Ecto neural progenitor cell (in vitro differentiated cells): ENCODE measurements around the gene VASN.
A peak's percentile ranks its signal among the peaks of the same experiment; 100 is the strongest.
"Not testable (repeated sequence)": the region's sequence is repeated elsewhere in the genome, so short reads cannot be mapped to it uniquely, and the experiment has no call there.

Source experiments
- DNase-seq: peaks from one replicate; pipeline ENCODE4 v3.0.0-alpha.2; 2018; ENCODE audit warnings: low spot score

VASN gene

GRCh38 chr16:4337540-4338088, 34.0 kb upstream of the VASN start:
- DNase-seq = no peak

GRCh38 chr16:4338125-4338582, 33.5 kb upstream of the VASN start:
- DNase-seq = no peak

- no peak for DNase-seq
Observed at GRCh38 chr16:4338712-4339299, 32.8 kb upstream of the VASN start.

GRCh38 chr16:4339455-4339854, 32.2 kb upstream of the VASN start:
- no peak for DNase-seq

- DNase-seq = no peak
Observed at GRCh38 chr16:4339909-4340308, 31.7 kb upstream of the VASN start.

GRCh38 chr16:4340443-4340842, 31.2 kb upstream of the VASN start:
- DNase-seq = no peak

DNA sequence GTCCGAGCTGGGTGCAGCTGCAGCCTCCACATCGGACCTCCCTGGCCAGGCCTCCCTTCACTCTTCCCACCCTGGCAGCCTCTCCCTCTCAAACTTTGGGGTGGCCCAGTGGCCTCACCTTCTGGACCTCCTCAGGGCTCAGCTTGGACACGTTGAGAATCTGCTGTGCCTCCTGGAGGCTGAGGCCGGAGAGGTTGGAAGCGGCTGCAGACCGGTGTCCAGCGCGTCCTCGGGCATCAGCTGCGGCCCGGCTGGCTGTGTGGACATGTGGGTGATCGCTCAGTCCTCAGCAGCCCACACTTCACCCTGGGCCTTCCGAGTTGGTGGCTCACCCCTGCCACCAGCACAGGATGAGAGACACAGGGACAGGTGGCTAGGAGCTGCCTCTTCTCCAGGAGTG, 30.4 kb upstream of the VASN start:
- DNase-seq = no peak

DNA sequence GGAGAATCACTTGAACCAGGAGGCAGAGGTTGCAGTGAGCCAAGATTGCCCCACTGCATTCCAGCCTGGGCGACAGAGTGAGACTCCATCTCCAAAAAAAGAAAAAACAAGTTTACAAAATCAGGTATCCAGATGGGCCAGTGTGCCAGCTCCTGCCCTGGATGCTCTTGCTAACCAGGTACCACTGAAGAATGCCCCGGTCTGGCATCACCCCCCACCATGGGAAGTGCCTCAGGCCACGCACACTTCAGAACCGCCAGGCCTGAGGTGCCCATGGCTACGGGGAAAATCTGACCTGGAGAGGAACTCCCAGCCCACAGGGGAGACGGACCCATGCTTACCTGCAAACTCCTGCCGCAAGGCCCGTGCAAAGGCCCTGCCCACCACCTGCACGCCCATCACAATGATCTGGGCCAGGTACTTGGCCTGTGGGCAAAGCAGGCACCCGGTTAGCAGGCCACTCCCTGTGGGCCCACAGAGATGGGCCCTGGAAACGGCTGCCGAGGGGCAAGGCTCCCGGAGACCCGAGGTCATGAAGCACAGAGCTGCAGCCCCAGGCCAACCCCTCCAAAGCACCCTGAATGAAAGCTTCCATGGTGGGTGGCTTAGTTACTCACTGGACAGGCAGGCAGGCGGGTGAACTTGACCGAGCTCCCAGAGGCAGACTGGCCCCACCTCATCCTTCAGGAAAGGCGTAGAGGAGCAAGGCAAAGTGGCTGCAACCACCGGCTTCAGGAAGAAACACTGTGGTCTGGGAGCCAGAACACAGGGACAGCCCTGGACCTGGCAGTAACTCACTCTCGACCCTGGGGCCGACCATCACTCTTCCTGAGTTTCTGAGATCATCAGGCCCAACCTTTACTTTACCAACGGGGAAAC, 28.5 kb upstream of the VASN start:
- no peak for DNase-seq

DNA sequence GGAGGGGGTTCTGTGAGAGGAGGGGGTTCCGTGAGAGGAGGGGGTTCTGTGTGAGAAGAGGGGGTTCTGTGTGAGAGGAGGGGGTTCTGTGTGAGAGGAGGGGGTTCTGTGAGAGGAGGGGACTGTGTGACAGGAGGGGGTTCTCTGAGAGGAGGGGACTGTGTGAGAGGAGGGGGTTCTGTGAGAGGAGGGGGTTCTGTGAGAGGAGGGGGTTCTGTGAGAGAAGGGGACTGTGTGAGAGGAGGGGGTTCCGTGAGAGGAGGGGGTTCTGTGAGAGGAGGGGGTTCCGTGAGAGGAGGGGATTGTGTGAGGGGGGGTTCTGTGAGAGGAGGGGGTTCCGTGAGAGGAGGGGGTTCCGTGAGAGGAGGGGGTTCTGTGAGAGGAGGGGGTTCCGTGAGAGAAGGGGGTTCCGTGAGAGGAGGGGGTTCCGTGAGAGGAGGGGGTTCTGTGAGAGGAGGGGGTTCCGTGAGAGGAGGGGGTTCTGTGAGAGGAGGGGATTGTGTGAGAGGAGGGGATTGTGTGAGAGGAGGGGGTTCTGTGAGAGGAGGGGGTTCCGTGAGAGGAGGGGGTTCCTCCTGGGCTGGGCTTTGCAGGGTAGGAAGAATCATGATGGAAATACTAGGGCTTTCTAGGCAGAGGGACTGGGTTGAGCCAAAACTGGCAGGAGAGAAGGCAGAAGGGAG, 27.2 kb upstream of the VASN start:
- not testable (repeated sequence) for DNase-seq

GRCh38 chr16:4344983-4345835, 26.4 kb upstream of the VASN start:
- no peak for DNase-seq

DNA sequence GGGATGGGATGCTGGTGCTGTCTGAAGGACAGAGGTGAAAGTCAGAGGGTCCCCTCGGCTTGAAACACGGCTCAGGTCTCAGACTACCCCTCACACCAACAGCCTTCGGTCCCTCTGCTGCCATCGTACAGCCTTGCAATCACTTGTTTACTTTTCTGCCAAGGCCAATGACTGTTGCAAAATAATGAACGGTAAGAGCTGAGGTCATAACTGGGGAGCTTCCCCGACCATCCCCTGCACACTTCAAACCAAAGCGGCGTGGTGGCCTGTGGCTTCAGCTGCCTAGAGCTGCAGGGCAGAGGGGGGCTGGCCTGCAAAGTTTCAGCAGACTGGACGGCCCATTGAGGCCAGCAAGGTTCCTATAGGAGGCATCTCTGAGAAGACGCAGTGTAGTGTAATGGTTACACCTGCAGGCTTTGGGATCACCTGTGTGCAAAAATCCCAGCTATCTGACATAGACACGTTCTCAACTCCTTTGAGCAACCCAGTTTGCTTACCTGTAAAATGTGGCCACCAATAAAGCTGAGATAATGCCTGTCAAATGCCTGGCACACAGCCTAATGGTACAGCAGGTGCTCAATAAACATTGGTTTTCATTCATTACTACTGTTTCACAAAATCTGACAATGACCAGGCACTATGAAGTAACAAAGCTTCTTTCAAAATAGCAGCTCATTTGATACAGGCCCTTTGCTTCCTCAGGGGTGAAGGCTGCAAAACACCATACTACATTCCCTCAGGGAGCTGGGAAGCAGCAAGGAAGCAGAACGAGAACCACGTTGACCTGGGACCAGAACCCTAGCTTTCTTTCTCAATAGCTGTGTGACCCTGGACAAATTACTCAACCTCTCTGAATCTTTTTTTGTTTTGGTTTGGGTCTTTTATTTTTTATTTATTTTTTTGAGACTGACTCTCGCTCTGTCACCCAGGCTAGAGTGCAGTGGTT, 25.5 kb upstream of the VASN start:
- no peak for DNase-seq

DNA sequence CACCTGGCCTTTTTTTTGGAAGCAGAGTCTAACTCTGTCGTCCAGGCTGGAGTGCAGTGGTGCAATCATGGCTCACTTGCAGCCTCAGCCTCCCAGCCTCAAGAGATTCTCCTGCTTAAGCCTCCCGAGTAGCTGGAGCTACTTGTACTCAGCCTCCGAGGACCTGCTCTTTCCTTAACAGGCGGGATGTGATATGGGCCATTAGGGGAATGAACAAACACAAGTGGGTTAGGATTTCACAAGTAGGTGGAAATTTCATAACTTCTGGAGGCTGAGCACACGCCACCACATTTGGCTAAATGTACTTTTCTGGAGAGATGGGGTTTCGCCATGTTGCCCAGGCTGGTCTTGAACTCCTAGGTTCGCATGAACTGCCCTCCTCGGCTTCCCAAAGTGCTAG, 24.6 kb upstream of the VASN start:
- DNase-seq = no peak

DNA sequence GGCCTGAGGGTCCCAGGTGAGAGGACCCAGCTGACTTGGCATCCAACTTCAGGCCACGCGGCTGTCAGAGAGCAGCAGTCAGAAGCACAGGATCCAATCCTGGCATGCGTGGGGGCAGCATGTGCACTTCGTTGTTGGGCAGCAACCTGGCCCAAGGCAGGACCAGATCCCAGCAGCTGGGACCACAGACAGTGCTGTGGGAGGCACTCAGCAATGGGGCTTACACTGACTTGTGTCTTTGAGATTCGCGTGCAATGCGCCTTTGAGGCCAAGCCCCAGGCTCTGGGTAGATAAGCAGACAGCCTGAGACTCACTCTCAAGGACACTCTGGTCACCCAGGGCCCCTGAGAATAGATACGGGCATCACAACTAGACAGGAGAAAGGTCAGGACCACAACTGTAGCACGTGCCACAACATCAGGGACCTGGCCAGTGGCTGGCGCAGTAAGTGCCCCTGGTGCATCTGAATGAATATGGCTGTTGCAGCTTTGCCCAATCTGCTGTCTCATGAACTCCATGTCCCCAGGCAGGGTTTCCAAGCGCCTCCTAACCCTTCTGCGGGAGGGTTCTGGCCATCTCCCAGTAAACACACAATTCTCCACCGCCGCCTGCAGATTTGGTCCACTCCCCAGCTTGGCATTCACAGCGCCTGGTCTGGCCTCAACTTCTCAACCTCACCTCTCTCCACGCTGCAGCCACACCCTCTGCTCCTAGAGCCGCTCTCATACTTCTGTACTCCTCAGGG, 23.7 kb upstream of the VASN start:
- no peak for DNase-seq

DNA sequence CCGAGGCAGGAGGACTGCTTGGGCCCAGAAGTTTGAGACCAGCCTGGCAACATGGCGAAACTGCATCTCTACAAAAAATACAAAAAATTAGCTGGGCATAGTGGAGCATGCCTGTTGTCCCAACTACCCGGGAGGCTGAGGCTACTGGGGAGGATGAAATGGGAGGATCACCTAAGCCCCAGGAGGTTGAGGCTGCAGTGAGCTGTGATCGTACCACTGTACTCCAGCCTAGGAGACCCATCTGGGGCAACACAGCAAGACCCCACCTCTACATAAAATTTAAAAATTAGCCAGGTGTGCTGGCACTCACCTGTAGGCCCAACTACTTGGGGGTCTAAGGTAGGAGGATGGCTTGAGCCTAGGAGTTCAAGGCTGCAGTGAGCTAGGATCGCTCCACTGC, 22.3 kb upstream of the VASN start:
- no peak for DNase-seq

GRCh38 chr16:4350365-4350786, 21.3 kb upstream of the VASN start:
- DNase-seq = no peak

GRCh38 chr16:4350787-4351659, 20.6 kb upstream of the VASN start, which contains the start of gene PAM16:
Gene PAM16 (minus strand): TSS chr16:4351321. CDS start chr16:4351234, 87 bp downstream.
- peak; percentile 100 for DNase-seq

GRCh38 chr16:4351880-4352279, 19.8 kb upstream of the VASN start:
- DNase-seq = no peak

GRCh38 chr16:4352843-4353242, 18.8 kb upstream of the VASN start:
- no peak for DNase-seq

GRCh38 chr16:4353675-4354074, 18.0 kb upstream of the VASN start:
- DNase-seq = no peak
